OCI-LY3 (cell line): ENCODE data around the gene AGAP1.

Experiments
- CTCF ChIP-seq: fragments of 200-600, 300-600 bp; sonication (generic); IDR thresholded peaks from 2 replicates; pipeline ENCODE4 v1.5.1; 2014; ENCODE audit warnings: antibody characterized with exemption, low read length, low read depth
- EZH2phosphoT487 ChIP-seq: fragments of 200-600 bp; shearing (Covaris generic); IDR thresholded peaks from 2 replicates; pipeline ENCODE4 v1.6.1; 2018; ENCODE audit warnings: antibody characterized with exemption, mixed run types, low read depth

DNA sequence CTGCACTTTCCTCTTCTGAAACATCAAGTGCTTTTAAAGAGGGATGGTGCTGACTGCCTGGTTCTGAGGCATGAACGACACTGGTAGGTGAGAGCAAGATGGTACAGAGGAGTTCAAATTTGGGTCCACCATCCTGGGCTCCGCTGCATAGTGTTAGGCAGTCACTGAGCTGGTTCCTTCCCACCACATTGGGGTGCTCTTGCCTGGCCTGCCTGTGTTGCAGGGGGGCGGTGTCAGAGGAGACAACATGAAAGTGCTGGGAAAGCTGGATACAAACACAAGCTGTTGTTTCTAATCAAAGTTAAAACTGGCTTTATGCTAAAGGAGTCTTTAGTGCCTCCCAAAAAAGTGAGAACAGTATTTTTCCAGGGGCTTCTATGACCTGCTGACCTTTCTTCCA, 416.2 kb downstream of the AGAP1 start:
- TF ChIP-seq CTCF (no peak), EZH2phosphoT487 (no peak)
